Uterus (tissue), 4 donors: Measurements from ENCODE around the gene MED25. TPM values are rescaled to one million over a fixed set of nuclear protein-coding genes. Genes with fewer than 3 reads are reported as not detected.

Experiments used
- DNase-seq, 2 donors: peaks; one replicate each; pipeline ENCODE4 v3.0.0-alpha.2; 2019 to 2020
- H3K27ac ChIP-seq, 2 donors: fragments of 200-600 bp; sonication (generic); 1 replicate in 1 of 2; 2 replicates in 1 of 2; pipeline ENCODE4 v1.5.1; 2016 to 2018
- H3K27me3 ChIP-seq, 2 donors: fragments of 200-600 bp; sonication (generic); one replicate each; pipeline ENCODE4 v1.5.1; 2018 to 2019; ENCODE audit warnings: control low read depth in 1 of 2
- H3K36me3 ChIP-seq, 2 donors: fragments of 200-600 bp; sonication (generic); one replicate each; pipeline ENCODE4 v1.5.1; 2019; ENCODE audit warnings: control low read depth in 1 of 2
- H3K4me1 ChIP-seq, 2 donors: fragments of 200-600 bp; sonication (generic); one replicate each; pipeline ENCODE4 v1.5.1; 2018 to 2019; ENCODE audit warnings: control low read depth in 1 of 2
- H3K4me3 ChIP-seq, 2 donors: fragments of 200-600 bp; sonication (generic); 1 replicate in 1 of 2; 2 replicates in 1 of 2; pipeline ENCODE4 v1.5.1; 2018 to 2019; ENCODE audit warnings: mild to moderate bottlenecking in 1 of 2
- H3K9me3 ChIP-seq, 2 donors: fragments of 200-600 bp; sonication (generic); one replicate each; pipeline ENCODE4 v1.5.1; 2019; ENCODE audit warnings: control low read depth in 1 of 2
- POLR2A ChIP-seq, 2 donors: fragments of 450-650 bp; IDR thresholded peaks; one replicate each; pipeline ENCODE4 v1.6.1; 2016; ENCODE audit warnings: antibody characterized with exemption in 2 of 2, mild to moderate bottlenecking in 1 of 2, moderate library complexity in 1 of 2
- intact Hi-C: fragments of 100-400 bp; cut with DNase I; formaldehyde crosslinking; loops from one replicate; pipeline ENCODE4 v1.15.1; 2023; ENCODE audit warnings: low total_unique reads
- total RNA-seq, 4 donors: library from RNA; depleted of rRNA in 3 of 4; stranded (reverse); fragments of >200 nt in 3 of 4; gene quantifications; one replicate each; pipeline versions ENCODE4 v1.1.0 to v1.2.4, GENCODE V29; 2014 to 2023
- TF ChIP-seq, protein P1 (sequence below), 4 experiments: fragments of 200-600 bp in 2 of 4; fragments of 450-650 bp in 2 of 4; sonication (generic) in 2 of 4; IDR thresholded peaks; one replicate each; pipeline ENCODE4 v1.5.1; 2016 to 2019; ENCODE audit warnings: antibody characterized with exemption in 4 of 4, mild to moderate bottlenecking in 2 of 4, moderate library complexity in 1 of 4
- donor health status: DM: yes; HTN: yes; CAD: no.

Gene MED25
- total RNA-seq, 4 donors from 2014 or later = 21.1 to 48.1 (median 26.8) TPM

DNA sequence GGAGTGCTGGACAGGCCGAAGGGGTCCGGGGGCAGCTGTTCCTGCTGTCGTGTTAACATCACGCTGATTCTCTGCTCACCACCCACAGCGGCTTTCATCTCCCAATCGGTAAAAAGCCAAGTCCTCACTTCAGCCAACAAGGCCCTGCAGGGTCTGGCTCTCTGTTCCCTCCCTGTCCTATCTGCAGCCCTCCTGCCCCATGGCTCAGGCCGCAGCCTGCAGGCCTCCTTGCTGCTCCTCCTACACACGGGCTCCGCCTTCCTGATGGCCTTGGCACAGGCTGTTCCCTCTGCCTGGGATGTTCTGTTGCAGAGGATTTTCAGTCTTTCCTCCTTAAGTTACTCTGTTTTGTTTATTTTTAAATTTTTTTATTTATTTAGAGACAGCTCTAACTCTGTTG lies 27.2 kb upstream of the MED25 start:
- no peaks in the 10 kb centered on the region for H3K36me3 ChIP-seq
- H3K27me3 ChIP-seq = no peaks in the 10 kb centered on the region
- intact Hi-C loops = no loop called here
- no peak overlapping the region for H3K4me3 ChIP-seq
- H3K9me3 ChIP-seq = no peaks in the 10 kb centered on the region
- peak; percentile 80 to 84 for DNase-seq
- peaks cover 12 to 19% of the 10 kb centered on the region in 2 donors for H3K4me1 ChIP-seq
- peak in 1 of 2 donors; percentile 29 for TF ChIP-seq POLR2A (IDR thresholded peaks at IDR 0.05)
- TF ChIP-seq, protein P1, sequence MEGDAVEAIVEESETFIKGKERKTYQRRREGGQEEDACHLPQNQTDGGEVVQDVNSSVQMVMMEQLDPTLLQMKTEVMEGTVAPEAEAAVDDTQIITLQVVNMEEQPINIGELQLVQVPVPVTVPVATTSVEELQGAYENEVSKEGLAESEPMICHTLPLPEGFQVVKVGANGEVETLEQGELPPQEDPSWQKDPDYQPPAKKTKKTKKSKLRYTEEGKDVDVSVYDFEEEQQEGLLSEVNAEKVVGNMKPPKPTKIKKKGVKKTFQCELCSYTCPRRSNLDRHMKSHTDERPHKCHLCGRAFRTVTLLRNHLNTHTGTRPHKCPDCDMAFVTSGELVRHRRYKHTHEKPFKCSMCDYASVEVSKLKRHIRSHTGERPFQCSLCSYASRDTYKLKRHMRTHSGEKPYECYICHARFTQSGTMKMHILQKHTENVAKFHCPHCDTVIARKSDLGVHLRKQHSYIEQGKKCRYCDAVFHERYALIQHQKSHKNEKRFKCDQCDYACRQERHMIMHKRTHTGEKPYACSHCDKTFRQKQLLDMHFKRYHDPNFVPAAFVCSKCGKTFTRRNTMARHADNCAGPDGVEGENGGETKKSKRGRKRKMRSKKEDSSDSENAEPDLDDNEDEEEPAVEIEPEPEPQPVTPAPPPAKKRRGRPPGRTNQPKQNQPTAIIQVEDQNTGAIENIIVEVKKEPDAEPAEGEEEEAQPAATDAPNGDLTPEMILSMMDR (IDR thresholded peaks at IDR 0.05) = peak in 1 of 4 experiments; percentile 10
- H3K27ac ChIP-seq = peak overlapping the region; percentile 76 to 85

DNA sequence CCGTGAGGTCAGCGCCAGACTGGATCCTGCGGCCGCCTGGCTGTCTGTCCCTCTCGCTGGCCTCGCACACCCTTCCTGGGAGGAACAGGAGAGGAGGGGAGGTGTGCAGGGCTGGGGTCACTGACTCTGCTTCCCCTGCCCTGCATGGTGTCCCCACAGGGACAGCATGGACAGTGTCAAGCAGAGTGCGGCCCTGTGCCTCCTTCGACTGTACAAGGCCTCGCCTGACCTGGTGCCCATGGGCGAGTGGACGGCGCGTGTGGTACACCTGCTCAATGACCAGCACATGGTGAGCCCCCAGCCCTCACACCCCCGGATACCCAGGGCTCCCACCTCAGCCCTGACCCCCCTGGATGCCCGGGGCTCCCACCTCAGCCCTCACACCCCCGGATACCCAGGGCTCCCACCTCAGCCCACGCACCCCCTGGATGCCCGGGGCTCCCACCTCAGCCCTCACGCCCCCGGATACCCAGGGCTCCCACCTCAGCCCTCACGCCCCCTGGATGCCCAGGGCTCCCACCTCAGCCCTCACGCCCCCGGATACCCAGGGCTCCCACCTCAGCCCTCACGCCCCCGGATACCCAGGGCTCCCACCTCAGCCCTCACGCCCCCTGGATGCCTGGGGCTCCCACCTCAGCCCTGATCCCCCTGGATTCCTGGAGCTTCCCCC lies 26.2 kb upstream of the MED25 start:
- Histone ChIP-seq H3K36me3 (no peaks in the 10 kb centered on the region), H3K27me3 (no peaks in the 10 kb centered on the region), H3K27ac (peak overlapping the region; percentile 76 to 85), H3K4me3 (no peak overlapping the region), H3K4me1 (peaks cover 12% of the 10 kb centered on the region in 2 donors), H3K9me3 (no peaks in the 10 kb centered on the region)
- DNase-seq = no peak
- no peak for TF ChIP-seq POLR2A (IDR thresholded peaks at IDR 0.05)
- TF ChIP-seq, protein P1 (IDR thresholded peaks at IDR 0.05) = no peak
- intact Hi-C loops = no loop called here

DNA sequence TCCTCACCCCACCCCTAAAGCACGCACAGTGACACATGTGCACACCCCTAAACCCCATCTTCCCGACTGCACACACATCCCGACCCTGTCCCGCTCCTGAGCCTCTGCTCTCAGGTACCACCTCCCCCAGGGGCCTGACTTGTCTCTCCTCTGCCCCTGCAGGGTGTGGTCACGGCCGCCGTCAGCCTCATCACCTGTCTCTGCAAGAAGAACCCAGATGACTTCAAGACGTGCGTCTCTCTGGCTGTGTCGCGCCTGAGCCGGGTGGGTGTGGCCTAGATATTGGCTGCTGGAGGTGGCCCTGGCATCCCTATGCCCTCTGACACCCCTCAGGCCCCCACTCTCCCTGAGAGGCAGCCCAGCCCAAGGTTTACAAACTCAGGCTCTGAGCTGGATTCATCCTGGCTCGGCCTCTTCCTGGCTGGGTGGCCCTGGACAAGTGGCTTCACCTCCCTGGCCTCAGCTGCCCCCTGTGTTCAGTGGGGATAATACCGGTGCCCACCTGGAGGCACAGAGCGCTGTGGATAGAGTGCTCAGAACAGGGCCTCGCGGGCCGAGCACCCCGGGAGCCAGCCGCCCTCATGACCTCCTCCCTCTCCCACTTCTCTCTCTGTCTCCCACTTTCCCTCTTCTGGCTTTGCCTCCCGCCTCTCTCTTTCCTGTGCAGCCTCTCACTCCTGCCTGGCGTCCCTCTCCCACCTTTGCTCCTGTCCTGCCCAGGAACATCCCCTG lies 25.1 kb upstream of the MED25 start:
- Histone ChIP-seq H3K27me3 (no peaks in the 10 kb centered on the region), H3K27ac (no peak overlapping the region), H3K4me1 (peaks cover 12% of the 10 kb centered on the region in 2 donors), H3K9me3 (no peaks in the 10 kb centered on the region), H3K36me3 (no peaks in the 10 kb centered on the region), H3K4me3 (no peak overlapping the region)
- TF ChIP-seq, protein P1 (IDR thresholded peaks at IDR 0.05) = no peak
- no peak for TF ChIP-seq POLR2A (IDR thresholded peaks at IDR 0.05)
- no peak for DNase-seq
- intact Hi-C loops = no loop called here

DNA sequence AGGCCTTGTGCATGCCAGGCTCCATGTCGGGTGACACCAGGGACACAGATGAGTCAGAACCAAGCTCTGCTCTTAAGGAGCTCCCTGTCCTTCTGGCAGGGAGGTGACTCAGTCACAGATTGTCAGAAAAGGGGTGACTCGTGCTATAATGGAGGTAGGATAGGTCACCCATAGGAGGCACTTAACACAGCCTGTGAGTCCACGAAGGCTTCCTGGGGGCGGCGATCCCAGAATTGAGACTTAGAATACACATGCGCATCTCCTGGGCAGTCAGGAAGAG lies 24.6 kb upstream of the MED25 start:
- Histone ChIP-seq H3K36me3 (no peaks in the 10 kb centered on the region), H3K4me1 (peaks cover 12% of the 10 kb centered on the region in 2 donors), H3K4me3 (no peak overlapping the region), H3K9me3 (no peaks in the 10 kb centered on the region), H3K27ac (no peak overlapping the region), H3K27me3 (no peaks in the 10 kb centered on the region)
- no peak for DNase-seq
- no peak for TF ChIP-seq POLR2A (IDR thresholded peaks at IDR 0.05)
- TF ChIP-seq, protein P1 (IDR thresholded peaks at IDR 0.05) = no peak
- intact Hi-C loops = no loop called here

DNA sequence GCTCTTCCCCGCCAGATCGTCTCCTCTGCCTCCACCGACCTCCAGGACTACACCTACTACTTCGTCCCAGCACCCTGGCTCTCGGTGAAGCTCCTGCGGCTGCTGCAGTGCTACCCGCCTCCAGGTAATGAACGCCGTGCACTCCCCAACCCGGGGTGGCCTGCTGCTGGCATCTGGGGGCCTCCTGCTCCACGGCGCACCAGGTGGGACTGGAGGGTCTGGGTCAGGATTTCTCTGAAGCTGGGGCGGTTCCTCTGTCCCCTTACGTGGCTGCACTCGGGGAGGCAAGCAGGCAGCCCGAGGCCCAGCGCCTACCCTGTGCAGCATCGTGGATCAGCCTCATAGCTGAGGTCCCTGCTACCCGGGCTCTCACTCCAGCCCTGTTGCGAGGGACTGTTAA lies 22.5 kb upstream of the MED25 start:
- no peak for DNase-seq
- H3K9me3 ChIP-seq = no peaks in the 10 kb centered on the region
- no peak overlapping the region for H3K4me3 ChIP-seq
- H3K27ac ChIP-seq = no peak overlapping the region
- no peak for TF ChIP-seq POLR2A (IDR thresholded peaks at IDR 0.05)
- TF ChIP-seq, protein P1 (IDR thresholded peaks at IDR 0.05) = no peak
- intact Hi-C loops = no loop called here
- no peaks in the 10 kb centered on the region for H3K27me3 ChIP-seq
- no peaks in the 10 kb centered on the region for H3K36me3 ChIP-seq
- peaks cover 9 to 12% of the 10 kb centered on the region in 2 donors for H3K4me1 ChIP-seq
